GM21825 (cell line): Measurements from ENCODE around the gene SCUBE3.

Source experiments
- ATAC-seq: cut with Tn5 transposase; IDR thresholded peaks from one replicate; pipeline ENCODE4 v1.9.1; 2021; ENCODE audit warnings: mild to moderate bottlenecking, moderate library complexity; ENCODE audit not compliant: unreplicated experiment

Gene SCUBE3

GRCh38 chr6:35209081-35209480 is 4.7 kb upstream of the SCUBE3 start:
- no peak for ATAC-seq

DNA sequence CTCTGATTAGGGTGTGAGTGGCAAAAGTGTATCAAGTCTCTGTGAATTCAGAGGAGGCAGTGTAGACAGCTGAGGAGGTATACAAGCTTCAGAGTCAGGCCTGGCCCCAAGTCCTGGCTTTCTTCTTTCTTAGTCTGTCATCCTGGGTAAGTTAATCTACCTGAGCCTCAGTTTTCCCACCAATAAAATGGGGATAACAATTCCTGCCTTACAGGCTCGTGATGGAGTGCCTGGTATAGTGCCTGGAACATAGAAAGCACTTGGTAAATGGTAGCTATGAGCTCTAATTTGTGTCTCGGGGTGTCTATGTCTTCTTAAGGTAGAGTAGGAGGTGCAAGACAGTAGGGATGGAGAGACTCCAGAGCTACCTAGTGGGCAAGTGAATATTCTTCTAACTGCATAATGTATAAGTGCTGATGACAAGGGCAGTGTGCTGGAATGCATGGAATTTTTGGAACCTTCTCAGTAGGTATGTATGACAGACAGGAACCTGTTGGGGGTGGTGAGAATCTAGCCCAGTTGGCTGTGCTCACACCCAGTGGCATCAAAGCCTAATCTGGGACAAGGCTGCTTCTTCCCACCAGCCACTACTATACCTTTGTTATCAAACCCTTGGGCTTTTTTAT is 4.0 kb upstream of the SCUBE3 start:
- no peak for ATAC-seq

DNA sequence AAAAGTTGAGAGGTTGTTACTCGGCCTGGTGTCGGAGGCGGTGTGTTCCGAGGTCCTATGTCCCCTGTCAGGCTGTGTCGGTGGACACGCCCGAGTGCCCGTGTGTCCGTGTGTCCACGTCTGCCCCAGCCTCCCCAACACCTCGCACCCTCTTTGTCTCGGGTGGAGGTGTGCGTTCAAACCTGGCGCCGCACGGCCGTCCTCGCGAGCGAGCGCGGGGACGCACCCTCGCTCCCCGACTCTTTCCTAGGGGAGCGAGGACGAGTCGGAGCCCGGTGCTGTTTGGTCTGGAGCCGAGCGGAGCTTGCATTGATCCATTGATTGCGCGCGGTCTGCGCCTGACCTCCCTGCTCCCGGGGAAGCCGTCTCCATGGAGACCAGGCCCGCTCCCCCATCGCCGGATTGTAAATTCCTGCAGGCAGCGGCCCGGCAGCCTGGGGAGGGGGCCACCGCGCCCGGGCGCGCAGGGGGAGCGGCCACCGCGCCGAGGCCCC is 411 bp upstream of the SCUBE3 start:
- no peak for ATAC-seq

- ATAC-seq: no peak
Measured at GRCh38 chr6:35214869-35215664, 1.3 kb downstream of the SCUBE3 start.

DNA sequence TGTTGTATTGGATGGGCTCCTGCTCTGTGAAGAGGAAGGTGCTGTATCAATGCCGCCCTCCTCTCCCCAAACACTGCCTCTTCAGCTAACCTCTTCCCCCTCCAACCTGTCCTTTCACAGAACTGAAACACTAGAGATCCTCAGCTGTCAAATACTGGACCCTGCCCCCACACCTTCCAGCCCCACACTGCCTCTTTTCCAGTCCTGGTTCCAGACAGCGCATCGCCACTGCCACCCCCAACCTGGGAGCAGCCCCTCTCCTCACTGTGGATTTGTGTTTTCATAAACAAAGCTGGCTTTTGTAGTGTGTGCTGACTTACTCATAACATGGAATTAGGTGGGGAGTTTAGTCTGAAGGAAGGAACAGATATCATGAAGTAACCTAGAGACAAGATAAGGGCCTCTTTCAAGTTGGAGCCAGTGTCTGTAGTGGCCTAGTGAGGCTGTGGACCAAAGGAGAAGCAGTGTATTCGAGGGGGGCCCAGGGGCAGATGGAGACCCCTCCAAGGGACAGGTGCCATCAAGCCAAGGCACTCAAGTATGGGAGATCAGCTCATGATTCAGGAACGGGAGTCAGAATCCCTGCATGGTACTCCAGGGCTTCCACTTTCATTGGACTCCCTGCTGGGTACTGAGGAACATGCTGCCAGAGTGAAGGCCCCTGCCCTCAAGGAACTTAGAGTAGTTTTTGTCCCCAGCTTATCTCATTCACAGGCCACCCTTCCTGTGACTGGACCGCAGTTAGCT is 2.1 kb downstream of the SCUBE3 start:
- ATAC-seq: no peak

GRCh38 chr6:35216412-35216732 is 2.6 kb downstream of the SCUBE3 start:
- no peak for ATAC-seq

GRCh38 chr6:35216851-35217811 is 3.4 kb downstream of the SCUBE3 start:
- no peak for ATAC-seq

- no peak for ATAC-seq
Measured at GRCh38 chr6:35218021-35218420, 4.3 kb downstream of the SCUBE3 start.

- no peak for ATAC-seq
Measured at GRCh38 chr6:35218456-35218855, 4.7 kb downstream of the SCUBE3 start.

DNA sequence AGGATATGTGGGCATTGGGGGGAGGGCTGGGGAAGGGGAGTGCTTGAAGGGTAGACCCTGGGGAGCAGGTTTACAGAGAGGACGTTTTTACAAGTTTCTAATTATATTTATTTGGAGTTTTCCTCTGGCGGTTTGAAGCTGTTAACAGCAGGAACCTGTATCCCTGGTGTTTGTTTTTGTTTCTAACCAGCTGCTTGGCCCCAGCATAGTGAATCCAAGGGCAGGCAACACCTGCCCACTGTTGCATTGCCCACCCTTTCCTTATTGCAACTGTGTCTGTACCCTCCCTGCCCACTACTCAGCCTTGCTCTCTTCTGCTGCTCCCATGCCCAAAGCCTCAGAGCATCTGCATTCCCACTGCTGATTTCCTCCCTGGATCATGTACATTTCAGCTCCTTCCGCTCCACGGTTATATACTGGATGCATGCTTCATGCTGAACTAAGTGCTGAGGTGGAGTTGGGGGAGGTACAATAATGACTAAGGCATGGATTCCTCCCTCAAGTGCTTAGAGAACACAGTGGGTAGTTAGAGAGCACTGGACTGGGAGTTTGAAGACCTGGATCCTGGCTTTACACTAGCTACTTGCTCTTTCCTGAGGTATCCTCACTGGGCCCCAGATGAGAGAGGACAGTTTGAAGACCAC is 6.0 kb downstream of the SCUBE3 start:
- ATAC-seq: no peak

GRCh38 chr6:35220711-35221110 is 7.0 kb downstream of the SCUBE3 start:
- no peak for ATAC-seq

DNA sequence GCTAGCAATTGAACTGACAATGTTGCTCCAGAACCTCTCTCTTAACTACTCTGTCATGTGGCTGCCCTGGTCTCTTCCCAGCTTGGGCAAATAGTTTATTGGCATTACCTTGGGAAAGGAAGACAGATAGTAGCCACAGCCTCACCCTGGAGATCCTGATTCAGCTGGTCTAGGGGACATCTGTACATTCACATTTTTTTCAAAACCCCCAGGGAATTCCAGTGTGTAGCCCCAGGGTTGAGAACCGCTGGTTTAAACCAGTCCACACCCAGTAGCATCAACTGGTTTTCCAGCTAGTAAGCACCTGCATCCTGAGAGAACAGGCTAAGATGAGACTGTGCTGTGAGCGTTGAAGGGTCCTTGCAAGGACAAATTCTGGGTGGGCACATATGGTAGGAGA is 9.6 kb downstream of the SCUBE3 start:
- ATAC-seq: no peak

GRCh38 chr6:35224720-35225119 is 11.0 kb downstream of the SCUBE3 start:
- no peak for ATAC-seq

- ATAC-seq: no peak
Measured at GRCh38 chr6:35228481-35228880, 14.7 kb downstream of the SCUBE3 start.

DNA sequence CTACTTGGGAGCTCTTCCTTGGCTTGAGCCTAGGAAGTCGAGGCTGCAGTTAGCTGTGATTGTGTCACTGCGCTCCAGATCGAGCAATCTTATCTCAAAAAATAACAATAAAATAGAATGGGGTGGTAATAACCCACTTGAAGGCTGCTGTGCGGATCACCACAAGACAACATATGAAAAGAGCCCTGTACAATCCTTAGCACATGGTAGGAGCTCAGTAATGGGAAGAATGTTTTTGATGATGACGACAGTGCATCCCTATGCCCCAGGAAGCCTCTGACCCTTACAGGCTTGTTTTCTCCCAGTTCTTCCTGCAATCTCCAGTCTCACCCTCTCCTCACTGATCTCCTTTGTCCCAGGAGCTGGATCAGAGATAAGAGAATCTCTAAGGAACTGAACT is 15.5 kb downstream of the SCUBE3 start:
- no peak for ATAC-seq

- ATAC-seq: no peak
Measured at GRCh38 chr6:35230498-35230897, 16.7 kb downstream of the SCUBE3 start.

- ATAC-seq: no peak
Measured at GRCh38 chr6:35230950-35231349, 17.2 kb downstream of the SCUBE3 start.

GRCh38 chr6:35231563-35231962 is 17.8 kb downstream of the SCUBE3 start:
- no peak for ATAC-seq

DNA sequence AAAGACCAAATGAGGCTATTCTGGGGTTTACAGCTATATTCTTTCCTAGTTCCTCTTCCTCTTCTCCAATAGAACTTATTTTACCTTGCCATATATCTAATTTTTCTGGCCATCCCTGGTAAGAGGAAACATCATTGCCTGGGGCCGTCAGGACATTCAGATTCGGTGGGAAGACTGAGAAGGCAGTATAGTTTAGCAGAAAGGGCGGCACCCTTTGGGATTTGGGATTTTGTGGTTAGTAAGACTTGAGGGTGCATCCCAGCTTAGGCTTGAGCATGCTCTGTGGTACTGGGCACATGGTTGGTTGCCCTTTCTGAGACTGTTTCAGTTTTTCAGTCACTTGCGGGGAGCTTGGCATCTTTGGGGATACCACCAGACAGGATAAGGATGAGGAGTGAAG is 21.1 kb downstream of the SCUBE3 start:
- ATAC-seq: no peak

DNA sequence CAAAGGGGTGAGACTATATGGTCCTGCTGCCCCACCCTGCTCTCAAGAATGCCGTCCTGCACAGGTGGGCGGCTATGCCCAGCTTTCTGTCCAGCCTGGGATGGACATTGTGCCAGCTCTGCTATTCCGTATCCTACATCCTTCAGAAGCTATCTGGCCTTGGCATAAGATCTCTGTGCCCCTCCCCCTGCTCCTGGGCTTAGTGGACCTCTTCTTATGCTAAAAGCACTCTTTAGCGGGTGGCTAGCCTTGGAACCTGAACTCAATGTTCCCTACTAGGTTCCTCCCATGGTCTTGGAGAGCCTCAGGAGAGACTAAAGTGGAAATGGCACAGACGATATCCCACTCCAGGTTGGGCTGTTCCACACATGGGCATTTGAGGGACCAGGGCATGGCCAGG is 22.5 kb downstream of the SCUBE3 start:
- no peak for ATAC-seq
